Fibroblast of the aortic adventitia (primary cell): ENCODE data around the gene MRPS6. TPM values are rescaled to one million over a fixed set of nuclear protein-coding genes. Genes with fewer than 3 reads are reported as not detected.

Source experiments
- DNase-seq: peaks from one replicate; pipeline ENCODE4 v3.0.0-alpha.2; 2010; ENCODE audit warnings: low read depth
- H3K4me3 ChIP-seq: 2 replicates; pipeline ENCODE4 v1.5.1; 2011; ENCODE audit warnings: low read depth, mild to moderate bottlenecking, control low read depth, low read length, moderate library complexity
- total RNA-seq: library from RNA; depleted of rRNA; stranded (reverse); fragments of >200 nt; gene quantifications from 2 replicates; pipeline ENCODE4 v1.2.3, GENCODE V29; 2012; ENCODE audit warnings: low replicate concordance
- TF ChIP-seq, protein P1 (sequence below): IDR thresholded peaks from 2 replicates; pipeline ENCODE4 v1.5.1; 2011; ENCODE audit warnings: mild to moderate bottlenecking, low read length, control low read depth, inconsistent platforms; ENCODE audit not compliant: insufficient read depth

Gene MRPS6
- total RNA-seq, 1 donor: 78.1 TPM

DNA sequence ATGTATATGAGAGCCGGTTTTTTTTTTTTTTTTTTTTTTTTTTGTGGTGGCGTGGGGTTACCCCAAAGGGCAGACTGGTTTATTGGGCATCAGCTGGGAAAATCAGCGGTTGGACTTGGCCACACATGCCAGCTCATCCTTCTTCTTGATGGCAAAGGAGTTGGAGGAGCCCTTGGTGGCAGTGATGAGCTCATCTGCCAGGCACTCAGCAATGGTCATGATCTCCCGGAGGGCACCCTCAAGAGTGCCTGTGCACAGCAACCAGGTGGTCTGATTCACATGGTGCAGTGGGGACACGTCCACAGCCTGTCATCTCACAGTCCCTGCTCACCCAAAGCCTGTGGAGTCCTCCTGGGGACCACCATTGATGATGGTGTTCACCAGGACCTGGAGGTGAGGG is 62.0 kb downstream of the MRPS6 start:
- DNase-seq: no peak
- TF ChIP-seq, protein P1, sequence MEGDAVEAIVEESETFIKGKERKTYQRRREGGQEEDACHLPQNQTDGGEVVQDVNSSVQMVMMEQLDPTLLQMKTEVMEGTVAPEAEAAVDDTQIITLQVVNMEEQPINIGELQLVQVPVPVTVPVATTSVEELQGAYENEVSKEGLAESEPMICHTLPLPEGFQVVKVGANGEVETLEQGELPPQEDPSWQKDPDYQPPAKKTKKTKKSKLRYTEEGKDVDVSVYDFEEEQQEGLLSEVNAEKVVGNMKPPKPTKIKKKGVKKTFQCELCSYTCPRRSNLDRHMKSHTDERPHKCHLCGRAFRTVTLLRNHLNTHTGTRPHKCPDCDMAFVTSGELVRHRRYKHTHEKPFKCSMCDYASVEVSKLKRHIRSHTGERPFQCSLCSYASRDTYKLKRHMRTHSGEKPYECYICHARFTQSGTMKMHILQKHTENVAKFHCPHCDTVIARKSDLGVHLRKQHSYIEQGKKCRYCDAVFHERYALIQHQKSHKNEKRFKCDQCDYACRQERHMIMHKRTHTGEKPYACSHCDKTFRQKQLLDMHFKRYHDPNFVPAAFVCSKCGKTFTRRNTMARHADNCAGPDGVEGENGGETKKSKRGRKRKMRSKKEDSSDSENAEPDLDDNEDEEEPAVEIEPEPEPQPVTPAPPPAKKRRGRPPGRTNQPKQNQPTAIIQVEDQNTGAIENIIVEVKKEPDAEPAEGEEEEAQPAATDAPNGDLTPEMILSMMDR: no peak
- no peak overlapping the region for H3K4me3 ChIP-seq

DNA sequence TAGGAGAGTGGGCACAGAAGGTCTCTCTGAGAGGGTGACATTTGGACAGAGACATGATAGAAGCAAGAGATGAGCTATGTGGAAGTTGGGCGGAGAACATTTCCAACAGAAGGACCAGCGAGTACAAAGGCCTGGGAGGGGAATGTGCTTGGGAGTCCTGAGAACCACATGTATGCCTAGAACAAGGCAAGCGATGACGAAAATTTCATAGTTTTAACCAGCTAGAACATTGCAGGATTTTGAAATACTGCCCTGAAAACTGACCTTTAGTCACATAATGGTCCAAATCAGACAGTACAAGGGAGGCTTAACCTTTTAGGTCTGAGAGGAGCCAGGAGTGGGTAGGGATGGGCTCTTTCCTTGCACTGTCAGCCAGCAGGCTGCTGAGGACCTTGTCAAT is 68.0 kb downstream of the MRPS6 start:
- DNase-seq: no peak
- TF ChIP-seq, protein P1: no peak
- H3K4me3 ChIP-seq: no peak overlapping the region

- H3K4me3 ChIP-seq: no peak overlapping the region
- no peak for DNase-seq
- TF ChIP-seq, protein P1: no peak
Measured at GRCh38 chr21:34143685-34144182, 70.4 kb downstream of the MRPS6 start.

DNA sequence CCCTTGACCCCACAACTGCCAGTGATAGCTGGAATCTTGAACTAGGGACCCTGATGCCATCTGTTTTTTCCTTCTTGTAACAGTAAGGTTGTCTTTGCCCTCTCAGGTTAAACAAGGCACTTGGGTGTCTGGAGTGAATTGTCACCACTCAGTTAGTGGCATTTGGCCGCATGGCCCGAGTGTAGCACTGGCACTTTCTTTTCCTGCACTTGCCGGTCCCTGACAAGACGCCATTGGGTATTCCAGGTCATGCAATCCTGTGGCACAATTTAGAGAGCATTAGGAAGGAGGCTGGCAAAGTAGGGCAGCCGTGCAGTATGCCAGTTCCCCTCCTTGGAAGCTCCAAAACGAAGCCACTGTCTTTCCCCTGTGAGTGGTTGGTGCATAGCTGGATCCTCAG is 70.8 kb downstream of the MRPS6 start:
- DNase-seq: no peak
- TF ChIP-seq, protein P1: no peak
- H3K4me3 ChIP-seq: no peak overlapping the region

GRCh38 chr21:34147792-34148418 is 74.5 kb downstream of the MRPS6 start:
- TF ChIP-seq, protein P1: no peak
- no peak overlapping the region for H3K4me3 ChIP-seq
- DNase-seq: no peak

GRCh38 chr21:34148419-34148804 is 75.0 kb downstream of the MRPS6 start:
- H3K4me3 ChIP-seq: no peak overlapping the region
- TF ChIP-seq, protein P1: no peak
- DNase-seq: peak; percentile 45
